Dermis microvascular lymphatic vessel endothelial cell (primary cell): ENCODE data around the gene WNT4. TPM values are rescaled to one million over a fixed set of nuclear protein-coding genes. Genes with fewer than 3 reads are reported as not detected.

Experiments used
- DNase-seq, 2 donors: peaks; one replicate each; pipeline versions ENCODE4 v3.0.0 to v3.0.0-alpha.2; 2010; ENCODE audit warnings: low read depth in 2 of 2
- total RNA-seq: library from RNA; depleted of rRNA; stranded (reverse); fragments of >200 nt; gene quantifications from 2 replicates; pipeline ENCODE4 v1.2.1, GENCODE V29; 2014

WNT4 gene
- total RNA-seq, 1 donor from 2014 or later, result 0.39 TPM

DNA sequence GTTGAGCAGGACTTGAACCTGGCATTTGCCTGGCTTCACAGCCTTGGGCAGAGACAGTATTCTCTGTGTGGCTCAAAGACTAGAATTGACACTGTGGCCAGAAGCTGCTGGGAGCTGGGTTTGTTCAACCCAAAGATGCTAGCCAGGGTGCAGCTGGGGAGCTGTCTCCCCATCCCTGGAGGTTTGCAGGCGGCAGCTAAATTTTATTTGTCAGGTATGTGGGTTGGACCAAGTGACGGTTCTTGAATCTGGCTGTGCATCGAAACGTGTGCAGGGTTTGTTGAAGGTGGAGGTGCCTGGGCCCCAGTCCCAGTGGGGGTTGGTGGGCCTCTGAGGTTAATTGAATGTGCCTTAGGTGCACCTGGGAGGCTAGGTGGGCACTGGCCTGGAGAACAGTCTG is 11.8 kb downstream of the WNT4 start:
- no peak for DNase-seq

DNA sequence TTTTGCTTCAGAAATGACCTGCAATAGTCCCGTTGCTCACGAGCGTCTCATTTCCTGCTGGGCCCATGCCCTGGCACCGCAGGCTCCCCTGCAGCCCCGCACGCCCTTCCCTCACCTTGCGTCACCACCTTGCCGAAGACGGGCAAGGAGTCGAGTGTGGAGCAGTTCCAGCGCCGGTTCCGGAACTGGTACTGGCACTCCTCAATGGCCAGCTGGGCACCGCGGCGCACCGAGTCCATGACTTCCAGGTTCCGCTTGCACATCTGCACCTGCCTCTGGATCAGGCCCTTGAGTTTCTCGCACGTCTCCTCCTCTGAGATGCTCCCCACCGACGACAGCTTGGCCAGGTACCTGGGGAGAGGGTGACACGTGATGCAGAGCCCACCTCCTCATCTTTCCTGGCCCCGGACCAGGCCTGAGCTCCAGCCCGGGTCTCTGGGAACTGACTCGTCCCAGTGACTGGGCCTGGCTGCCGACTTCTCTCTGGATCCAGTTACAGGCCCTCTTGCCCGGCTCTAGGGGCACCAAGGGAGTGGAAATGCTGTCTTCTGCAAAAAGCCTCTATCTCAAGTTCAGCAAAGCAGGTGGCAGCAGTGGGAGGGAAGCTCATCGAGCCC is 13.3 kb downstream of the WNT4 start:
- no peak for DNase-seq

DNA sequence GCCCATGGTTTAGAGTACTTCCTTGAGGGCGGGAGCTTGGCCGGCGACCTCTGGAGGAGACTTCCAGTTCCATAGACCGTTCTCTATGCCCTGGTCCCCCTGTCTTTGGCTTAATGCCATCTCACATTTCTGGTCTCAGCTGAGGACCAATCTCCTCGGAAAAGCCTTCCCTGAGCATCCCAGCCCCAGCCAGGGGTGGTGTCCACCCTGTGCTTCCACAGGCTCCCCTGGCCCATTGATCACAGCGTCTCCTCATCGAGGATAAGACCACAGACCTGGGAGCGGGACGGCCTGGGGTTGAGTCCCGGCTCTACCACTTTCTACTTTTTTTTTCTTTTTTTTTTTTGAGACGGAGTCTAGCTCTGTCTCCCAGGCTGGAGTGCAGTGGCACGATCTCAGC is 14.5 kb downstream of the WNT4 start:
- no peak for DNase-seq

DNA sequence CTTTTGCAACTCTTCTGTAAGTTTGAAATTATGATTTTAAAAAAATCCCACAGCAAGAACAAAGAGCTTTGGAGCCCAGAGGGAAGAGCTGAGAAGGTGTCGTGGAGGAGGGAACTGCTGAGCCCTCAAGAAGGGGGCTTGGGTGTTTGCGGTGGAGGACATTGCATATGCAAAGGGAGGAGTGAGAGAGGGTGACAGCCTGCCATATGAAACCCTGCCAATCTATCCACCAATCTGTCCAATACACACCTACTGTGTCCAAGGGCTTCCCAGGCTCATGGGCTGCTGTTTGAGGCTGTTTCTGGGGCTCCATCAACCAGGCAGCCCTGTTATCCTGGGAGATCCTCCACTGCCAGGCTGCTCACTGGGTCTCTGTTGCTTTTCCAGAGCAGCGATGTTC is 15.2 kb downstream of the WNT4 start:
- DNase-seq, result no peak

DNA sequence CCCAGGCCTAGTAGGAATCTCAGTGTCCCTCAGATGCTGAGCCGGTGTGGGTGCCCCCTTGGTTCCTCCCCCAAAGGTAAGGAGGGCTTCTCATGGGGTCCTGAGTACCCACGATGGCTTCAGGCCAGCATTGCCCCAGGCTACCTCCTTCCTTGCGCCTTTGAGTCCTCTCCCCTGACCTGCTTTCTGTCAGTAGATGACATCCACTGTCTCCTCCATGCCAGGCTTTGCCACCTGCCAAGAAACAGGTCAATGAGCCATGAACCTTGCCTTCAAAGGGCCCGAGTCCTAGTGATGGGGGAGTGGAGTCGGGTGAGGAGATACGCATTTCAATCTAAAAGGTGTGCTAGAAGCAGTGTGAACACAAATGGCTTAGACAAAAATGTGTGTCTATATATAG is 15.6 kb downstream of the WNT4 start:
- no peak for DNase-seq

DNA sequence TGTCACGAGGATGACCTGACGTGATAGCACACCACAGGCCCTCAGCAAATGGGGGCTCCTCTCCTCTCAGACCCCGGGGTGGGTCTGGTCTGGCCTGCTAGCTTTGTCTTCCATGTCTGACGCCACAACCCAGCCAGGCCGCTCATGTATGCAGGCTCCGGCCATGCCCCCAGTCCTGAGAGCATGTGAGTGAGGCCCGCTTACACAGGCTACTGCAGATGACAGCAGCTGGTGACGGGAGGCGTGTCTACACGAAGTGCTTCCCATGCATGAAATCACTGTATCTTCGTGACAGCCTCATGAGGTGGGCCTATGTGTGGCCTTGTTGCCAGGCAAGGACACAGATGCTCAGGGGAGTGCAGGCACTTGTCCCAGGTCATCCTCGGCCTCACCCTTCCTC is 16.4 kb downstream of the WNT4 start:
- no peak for DNase-seq

DNA sequence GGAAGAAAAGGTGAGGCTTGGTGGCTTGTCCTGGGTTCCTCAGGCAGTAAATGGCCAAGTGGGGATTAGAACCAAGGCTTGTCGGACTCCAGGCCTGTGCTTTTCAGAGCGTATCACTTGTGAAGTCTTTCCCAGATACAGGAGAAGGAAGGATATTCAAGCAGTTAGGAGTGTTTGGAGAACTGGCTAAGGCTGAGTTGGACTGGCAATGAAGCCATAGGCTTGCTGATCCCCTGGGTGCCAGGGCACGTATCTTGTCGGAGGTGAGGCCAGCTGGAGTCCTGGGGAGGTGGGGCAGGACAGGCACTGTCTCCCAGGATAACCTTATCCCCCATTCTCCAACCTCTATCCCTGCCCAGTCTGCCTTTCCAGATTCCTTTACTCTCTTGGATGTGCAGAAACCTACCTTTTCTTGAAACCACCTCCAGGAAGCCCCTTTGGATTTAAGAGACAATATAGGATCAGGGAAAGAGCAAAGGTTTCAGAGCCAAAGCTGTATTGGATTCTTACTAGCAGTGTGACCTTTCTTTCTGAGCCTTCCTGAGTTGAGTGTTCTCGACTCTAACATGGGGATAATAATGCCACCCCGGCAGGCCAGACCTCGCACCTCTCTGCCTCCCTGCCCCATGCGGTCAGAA is 18.2 kb downstream of the WNT4 start:
- DNase-seq, result no peak

DNA sequence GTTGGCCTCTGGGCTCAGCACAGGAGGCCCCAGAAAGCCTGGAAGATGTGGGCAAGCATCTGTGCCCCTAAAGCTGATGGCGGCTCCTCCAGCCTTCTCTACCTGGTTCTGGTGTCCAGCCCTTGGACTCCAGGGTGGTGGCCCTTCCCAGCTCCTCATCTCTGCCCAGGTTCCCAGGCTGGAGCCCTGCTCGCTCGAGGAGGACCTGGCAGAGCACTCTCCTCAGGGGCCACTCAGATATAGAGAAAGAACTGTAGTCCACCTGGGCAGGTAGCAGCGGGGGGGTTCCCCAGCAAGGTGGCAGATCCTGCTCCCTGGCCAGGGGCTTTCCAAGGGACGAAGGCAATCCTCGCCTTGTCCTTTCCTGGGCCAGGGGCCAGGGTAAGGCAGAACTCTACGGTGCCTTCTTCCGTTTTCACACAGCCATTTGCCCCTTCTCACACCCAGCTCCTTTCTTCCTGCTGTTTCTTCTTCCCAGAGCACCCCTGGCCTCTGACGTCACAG is 18.9 kb downstream of the WNT4 start:
- DNase-seq, result no peak

DNA sequence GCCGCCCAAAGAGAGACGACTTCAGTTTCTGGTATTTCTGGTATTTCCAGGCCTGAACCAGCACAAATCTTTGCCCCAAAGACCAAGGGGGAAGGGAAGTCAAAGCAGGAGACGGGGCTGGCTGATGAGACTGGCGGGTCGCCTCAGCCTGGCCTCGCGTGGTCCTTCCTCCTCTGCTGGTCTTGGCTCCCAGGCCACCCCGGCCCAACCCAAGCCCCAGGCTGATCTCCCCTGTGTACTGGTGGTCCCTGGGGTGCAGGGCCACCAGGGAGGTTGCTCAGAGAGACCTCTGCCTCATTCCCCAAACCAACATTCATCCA is 19.9 kb downstream of the WNT4 start:
- no peak for DNase-seq

DNA sequence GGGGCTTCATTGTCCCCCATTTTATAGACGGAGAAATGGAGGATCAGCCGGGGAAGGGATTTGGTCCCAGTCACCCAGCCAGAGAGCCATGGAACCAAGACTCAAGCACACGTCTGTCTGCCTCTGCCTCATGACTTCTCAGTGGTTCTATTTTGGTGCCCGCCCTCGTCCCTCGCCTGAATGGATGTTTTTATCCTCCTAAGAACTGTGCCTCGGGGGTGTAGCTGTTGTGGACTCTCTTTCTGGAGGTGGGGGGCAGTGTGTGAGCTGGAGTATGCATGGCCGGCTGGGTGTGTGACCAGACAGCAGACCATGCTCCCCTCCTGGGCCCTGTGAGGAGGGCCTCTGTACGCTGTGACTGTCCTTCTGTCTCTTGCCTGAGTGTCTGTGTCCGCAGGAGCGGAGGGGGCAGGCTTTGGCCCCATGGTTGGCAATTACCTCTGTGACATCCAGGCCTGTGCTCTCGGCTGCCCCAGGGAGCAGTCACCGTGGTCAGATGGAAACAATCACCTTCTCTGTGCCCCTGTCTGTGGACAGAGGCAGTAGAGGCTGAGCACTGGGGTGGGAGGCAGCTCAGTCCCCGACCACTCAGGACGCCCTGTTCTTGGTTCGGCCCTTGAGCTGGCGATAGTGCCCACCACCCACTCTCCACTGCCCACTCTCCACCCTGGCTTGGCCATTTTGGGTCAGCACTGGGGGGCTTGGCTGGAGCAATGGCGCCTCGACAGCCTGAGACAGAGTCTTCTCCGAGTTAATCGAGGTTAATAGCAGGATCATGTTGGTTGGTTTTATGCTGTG is 20.4 kb downstream of the WNT4 start:
- DNase-seq, result no peak

DNA sequence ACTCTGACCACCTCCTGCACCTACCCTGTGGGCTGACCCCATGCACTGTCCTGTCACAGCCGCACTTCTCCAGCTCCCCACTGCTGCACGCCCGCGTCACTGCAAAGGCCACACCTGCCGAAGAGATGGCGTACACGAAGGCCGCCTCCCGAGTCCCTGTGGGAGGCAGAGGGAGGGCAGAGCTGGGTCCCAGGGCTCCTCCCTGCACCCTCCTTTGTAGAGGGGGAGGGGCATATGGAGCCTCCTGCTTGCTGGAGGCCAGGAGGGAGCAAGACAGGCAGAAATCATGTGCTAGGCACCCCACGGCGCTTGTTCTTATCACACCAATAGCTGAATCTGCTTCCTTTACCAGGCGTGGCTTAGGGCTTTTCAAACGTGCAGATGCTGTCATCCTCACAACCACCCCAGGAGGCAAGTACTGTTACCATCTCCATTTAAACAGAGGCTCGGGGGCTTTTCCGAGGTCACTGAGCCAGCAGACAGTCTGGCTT is 21.4 kb downstream of the WNT4 start:
- no peak for DNase-seq

DNA sequence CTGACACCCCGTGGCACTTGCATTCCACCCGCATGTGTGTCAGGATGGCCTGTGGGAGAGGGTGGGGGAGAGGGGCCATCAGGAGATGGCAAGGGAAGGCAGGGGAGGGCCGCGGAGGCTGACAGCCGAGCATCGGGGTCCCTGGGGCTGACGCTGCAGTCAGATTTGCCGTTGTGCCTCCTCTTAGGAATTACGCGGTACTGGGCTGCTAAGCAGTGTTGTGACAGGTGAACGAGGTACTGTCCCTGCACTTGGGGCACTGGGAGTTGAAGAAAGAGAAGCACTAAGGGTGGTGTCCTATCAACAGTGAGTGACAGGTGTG is 22.5 kb downstream of the WNT4 start:
- DNase-seq, result no peak

DNA sequence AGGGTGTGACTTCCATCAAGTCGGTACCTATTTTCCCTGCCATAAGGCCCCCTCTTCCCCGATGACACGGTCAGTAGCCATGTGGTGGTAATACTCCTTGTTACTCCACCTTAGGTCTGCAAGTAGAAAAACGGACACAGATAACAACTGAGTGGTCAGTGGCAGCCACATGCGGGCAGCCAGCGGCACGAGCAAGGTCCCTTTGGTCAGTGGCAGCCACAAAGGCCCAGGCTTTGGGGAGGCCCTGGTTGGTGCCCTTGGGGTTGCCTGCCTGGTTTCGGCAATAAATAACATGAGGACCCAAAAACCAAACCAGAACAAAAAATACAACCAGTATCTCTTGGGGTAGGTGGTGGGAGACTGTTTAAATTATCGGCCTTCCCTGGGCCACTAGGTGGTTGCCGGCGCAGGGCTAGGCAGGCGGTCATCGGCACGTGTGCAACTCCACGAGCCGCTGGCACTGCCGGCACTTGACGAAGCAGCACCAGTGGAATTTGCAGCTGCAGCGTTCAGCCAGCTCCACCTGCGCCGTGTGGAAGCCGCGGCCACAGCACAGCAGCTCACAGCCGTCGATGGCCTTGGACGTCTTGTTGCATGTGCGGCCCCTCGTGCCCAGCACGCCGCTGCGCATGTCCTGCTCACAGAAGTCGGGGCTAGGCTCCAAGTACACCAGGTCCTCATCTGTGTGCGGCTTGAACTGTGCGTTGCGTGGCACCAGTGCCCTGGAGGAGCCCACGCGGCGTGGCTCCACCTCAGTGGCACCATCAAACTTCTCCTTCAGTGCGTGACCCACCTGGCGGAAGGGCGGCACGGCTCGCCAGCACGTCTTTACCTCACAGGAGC is 23.1 kb downstream of the WNT4 start:
- DNase-seq, result no peak

DNA sequence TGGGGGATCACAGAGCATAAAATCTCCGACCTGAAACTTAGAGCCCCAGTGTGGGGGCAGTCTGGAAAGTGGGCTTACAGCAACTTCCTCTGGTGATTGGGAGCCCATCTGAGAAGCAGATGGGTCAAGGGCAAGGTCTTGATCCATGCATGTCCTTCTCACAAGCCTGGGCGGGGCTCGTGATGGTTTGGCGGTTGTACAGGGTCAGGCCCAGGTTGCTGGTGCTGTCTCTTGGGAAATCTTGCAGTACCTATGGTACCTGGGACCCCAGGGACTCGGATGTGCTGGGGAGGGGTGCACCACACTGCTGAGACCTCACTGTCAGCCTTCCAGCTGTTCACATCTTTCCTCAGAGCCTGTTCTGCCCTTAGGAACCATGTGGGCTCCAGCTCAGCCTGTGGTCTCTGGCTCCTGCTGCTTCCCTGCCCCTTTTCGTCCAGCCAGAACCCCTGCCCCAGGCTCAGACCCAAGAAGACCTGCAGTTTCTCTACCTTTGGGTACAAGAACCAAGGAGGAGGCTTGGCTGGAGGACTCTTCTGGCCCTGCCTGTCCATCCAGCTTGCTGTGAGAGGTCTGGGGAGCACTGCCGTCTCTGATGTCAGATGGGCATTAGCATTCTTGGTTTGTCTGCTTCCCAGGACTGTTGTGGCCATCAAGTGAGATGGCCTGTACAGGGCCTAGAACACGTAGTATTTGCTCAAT is 24.5 kb downstream of the WNT4 start:
- DNase-seq, result no peak

DNA sequence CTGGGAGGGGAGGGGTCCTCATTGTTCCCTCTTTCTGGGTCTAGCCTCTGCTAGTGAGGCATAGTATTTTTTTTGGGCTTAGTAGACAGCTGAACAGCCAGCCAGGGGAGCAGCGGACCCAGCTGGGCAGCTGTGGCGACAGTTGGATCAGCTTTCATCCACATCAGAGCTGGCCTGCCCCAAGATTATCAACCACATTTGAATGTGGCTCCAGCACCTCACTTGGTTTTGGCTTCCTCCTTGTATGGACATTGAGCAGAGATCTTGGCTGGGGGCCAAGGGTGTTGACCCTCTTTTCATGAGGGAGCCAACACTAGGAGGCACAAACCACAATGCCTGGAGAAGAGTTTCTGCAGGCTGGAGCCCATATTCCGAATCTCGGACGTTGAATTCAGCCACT is 25.0 kb downstream of the WNT4 start:
- peak in 1 of 2 donors; percentile 24 for DNase-seq

DNA sequence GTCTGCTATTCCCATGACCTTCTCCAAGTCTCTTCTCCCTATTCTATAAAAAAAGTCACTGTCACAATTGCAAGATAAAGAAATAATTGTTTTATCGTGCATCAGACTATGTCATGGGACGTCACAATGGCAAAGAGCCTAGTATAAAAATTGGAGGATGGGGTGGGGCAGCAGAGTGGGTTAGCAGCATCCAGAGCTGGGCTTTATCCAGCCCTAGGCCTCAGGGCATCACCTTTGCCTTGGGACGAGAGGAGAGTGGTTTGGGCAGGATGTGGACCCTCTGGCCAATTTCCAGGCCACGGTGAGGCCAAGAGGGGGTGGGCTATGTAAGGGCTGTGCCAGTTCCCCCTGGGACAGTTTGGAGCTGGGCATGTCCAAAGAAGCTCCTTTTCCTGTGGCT is 25.7 kb downstream of the WNT4 start:
- no peak for DNase-seq

DNA sequence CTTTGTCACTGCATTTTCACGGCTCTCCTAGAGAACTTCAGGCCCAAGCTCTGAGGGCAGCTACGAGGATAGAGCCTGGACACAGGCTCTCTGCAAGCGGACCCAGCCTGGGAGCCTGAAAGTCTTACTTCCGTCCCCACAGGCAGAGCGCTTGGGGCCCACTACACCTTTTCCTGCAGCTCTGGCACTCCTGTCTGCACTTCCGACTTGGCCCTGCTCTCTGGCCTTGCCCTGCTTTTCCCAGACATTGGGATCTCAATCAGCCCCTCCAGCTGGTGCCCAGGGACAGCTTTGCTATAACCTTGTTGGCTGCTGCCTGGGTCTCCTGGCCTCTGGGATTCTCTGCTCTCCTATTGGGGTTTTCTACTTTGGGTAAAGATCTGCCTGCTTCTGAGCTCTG is 27.6 kb downstream of the WNT4 start:
- peak in 1 of 2 donors; percentile 26 for DNase-seq

DNA sequence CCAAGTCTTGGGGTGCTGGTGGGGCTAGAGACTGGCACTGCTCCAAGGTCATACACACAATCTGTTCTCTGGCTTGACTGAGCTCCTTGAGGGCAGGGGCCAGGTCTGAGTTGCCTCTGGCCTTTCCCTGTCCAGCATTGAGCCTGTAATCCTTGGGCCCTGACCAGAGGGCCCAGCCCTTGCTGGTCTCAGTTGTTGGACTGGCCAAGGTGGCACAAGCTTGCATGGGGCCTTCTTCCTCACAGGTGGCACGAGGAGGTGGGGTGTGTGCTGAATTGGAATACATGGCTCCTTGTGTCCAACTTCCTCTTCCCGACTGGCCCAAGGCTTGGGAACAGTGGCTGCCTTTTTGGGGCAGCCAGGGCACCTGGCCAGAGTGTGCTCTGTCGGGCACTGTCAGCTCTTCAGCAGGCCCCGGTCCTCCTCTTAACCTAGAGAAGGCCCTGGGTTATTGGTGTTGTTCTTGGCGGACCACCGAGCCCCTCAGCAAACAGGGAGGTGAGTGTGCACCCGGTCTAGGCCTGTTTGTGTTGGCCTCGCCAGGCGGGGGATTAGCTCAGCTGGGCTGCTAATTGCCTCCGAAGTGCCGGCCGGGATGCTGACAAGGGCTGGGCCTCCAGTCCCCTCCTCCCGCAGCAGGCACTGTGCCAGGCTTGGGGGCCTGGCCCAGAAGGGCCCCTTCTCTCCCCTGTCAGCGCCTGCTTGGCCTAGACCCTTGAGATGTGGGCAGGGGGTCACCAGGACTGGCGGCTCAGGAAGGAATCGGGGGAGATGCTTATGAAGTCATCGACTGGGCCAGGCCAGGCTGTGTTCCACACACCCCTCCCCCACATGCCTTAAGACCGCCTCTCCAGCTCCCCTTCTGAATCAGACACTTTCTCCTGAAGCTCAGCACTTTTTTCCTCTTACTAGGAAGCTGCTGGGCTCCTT is 28.5 kb downstream of the WNT4 start:
- peak; percentile 36 to 89 for DNase-seq

DNA sequence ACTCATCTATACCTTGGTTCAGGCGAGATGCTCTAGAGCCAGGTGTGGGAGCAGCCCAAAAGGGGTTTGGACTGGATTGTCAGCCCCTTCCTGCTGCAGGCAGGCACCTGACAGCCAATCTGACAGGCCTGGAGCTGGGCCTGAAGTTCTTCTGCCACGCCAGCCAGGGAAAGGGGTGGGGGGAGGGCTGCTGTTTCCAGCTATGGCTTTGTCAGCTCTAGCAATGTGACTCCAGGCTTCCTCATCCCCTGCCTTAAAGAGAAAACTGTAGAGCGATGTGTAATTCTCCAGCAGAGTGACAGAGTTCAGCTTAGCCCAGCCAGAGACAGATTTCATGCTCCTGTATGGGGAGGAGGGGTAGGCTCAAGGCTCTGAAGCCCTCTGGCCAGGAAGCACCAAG is 30.3 kb downstream of the WNT4 start:
- no peak for DNase-seq

DNA sequence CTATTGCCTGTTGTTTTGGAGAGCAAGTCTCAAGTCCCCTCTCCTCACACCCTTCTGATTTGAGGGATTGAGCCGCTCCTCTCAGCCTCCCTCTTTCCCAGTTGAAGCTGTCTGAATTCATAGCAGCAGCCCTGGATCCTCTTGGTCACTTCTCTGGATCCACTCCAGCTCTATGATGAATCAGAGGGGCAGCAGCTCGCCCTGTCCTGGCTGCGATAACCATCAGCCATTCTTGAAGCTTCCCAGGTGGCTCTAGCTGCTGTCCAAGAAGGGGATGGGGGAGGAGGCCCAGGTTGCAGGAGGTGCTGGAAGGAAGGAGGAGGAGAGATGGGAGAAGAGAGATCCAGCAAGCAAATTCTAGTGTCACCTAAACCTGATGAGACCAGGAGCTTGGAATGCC is 31.3 kb downstream of the WNT4 start:
- DNase-seq, result peak in 1 of 2 donors; percentile 45
